Dendritic cell treated with granulocyte-macrophage colony-stimulating factor and Interleukin-4, amounts not matched to agents 40 ng/mL and 50 ng/mL, for 4 days (primary cell): ENCODE measurements around the gene OR51E2.
"Not testable (repeated sequence)": the region's sequence is repeated elsewhere in the genome, so short reads cannot be mapped to it uniquely, and the experiment has no call there.

Experiments
- H3K27ac Mint-ChIP-seq: one replicate; pipeline ENCODE4 v1.8.0; 2022; ENCODE audit warnings: mild to moderate bottlenecking, mixed read lengths
- H3K27me3 Mint-ChIP-seq: one replicate; pipeline ENCODE4 v1.8.0; 2022; ENCODE audit warnings: mild to moderate bottlenecking, mixed read lengths
- H3K36me3 Mint-ChIP-seq: one replicate; pipeline ENCODE4 v1.8.0; 2022; ENCODE audit warnings: low read depth, mixed read lengths
- H3K4me1 Mint-ChIP-seq: one replicate; pipeline ENCODE4 v1.8.0; 2022; ENCODE audit warnings: low read depth, mixed read lengths
- H3K4me3 Mint-ChIP-seq: one replicate; pipeline ENCODE4 v1.8.0; 2022; ENCODE audit warnings: mild to moderate bottlenecking, moderate library complexity, mixed read lengths
- H3K9me3 Mint-ChIP-seq: one replicate; pipeline ENCODE4 v1.8.0; 2022; ENCODE audit warnings: mixed read lengths
- intact Hi-C: fragments of 100-400 bp; cut with micrococcal nuclease; formaldehyde crosslinking; loops from one replicate; pipeline ENCODE4 v1.15.0; 2022

OR51E2 gene

DNA sequence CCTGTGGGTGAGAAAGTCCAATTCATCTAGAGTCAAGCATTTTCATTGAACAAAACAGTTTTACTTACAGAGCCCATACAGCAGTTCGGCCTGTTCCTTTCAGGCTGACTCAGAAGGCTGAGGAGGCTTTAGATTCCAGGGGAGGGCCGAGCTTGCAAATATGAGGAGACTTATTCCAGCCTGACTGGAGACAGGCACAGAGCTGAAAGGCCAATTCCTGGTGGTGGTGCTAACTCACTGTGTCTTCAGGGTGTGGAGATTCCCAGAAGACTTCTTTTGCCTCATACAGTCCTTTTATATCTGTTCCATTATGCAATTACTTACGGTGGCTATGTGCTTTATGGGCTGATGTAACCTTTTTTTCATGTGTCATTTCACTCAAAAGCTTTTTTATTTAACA, at the start of gene OR51E2:
TSS of gene OR51E2 (minus strand) at position 269 of the 400 bp plus-strand sequence. CDS start 15,142 bp downstream, outside the sequence.
- Mint-ChIP-seq H3K36me3 (no peaks in the 10 kb centered on the region), H3K27ac (no peak within 1 kb of the TSS), H3K9me3 (no peaks in the 10 kb centered on the region), H3K4me1 (no peaks in the 10 kb centered on the region), H3K27me3 (no peaks in the 10 kb centered on the region), H3K4me3 (no peak within 1 kb of the TSS)
- intact Hi-C loops, result no loop called here

DNA sequence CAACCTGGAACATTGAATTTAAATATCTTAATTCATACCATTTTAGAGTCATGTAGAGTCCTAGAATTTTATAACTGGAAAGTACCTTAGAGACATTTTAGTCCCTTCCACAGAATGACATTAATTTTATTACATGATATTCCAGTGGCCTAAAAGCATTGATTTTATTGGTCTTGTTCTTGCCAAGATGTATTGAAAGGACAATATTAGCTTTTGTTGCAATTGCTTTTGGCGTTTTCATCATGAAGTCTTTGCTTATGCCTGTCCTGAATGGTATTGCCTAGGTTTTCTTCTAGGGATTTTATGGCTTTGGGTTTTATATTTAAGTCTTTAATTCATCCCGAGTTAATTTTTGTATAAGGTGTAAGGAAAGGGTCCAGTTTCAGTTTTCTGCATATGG, 43.1 kb upstream of the OR51E2 start:
- H3K36me3 Mint-ChIP-seq, result no peaks in the 10 kb centered on the region
- no peak overlapping the region for H3K27ac Mint-ChIP-seq
- H3K4me1 Mint-ChIP-seq, result peaks cover 8% of the 10 kb centered on the region
- no peaks in the 10 kb centered on the region for H3K9me3 Mint-ChIP-seq
- no peak overlapping the region for H3K4me3 Mint-ChIP-seq
- intact Hi-C loops, result no loop called here
- no peaks in the 10 kb centered on the region for H3K27me3 Mint-ChIP-seq

- H3K4me3 Mint-ChIP-seq, result no peak overlapping the region
These were observed 29.5 kb upstream of the OR51E2 start for GRCh38 chr11:4727171-4727570.

DNA sequence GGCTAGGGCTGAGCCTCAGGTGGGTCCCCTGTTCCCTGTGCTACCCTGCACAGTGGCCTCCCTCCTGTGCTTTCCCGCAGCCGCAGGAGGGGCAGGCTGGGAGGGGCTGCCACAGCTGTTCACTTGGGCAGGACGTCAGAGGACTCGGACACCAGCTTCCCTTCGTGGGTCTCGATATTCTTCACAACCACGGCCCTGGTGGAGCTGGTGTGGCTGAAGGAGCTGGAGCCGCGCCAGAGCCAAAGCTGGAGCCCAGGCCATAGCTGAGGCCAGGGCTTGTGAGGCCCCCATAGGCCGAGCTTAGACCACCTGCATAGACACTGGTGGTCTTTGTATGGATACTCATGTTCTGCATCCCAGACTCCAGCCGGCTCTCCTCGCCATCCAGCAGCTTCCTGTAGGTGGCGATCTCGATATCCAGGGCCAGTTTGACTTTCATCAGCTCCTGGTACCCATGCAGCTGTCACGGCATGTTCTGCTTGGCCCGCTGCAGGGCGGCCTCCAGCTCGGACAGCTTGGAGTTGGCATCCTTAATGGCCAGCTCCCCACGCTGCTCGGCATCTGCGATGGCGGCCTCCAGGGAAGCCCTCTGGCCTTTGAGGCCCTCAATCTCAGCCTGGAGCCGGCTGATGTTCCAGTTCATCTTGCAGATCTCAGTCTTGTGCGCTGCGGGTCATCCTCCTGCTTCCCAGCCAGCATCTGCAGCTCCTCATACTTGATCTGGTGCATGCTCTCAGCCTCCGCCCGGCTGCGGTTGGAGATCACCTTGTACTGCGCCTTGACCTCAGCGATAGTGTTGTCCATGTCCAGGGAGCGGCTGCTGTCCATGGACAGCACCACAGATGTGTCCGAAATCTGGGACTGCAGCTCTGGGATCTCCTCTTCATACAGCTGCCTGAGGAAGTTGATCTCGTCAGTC, 25.2 kb upstream of the OR51E2 start:
- H3K36me3 Mint-ChIP-seq, H3K4me1 Mint-ChIP-seq, H3K9me3 Mint-ChIP-seq, H3K4me3 Mint-ChIP-seq, intact Hi-C loops, H3K27ac Mint-ChIP-seq, H3K27me3 Mint-ChIP-seq: not testable (repeated sequence)

More at GRCh38 chr11:4727171-4727570, 29.5 kb upstream of the OR51E2 start:
- no peaks in the 10 kb centered on the region for H3K27me3 Mint-ChIP-seq
- intact Hi-C loops, result no loop called here
- no peak overlapping the region for H3K27ac Mint-ChIP-seq
- H3K36me3 Mint-ChIP-seq, result no peaks in the 10 kb centered on the region
- no peaks in the 10 kb centered on the region for H3K9me3 Mint-ChIP-seq
- H3K4me1 Mint-ChIP-seq, result no peaks in the 10 kb centered on the region

GRCh38 chr11:4714300-4714699, 16.6 kb upstream of the OR51E2 start:
- Mint-ChIP-seq H3K4me3 (no peak overlapping the region), H3K27ac (no peak overlapping the region), H3K36me3 (no peaks in the 10 kb centered on the region), H3K27me3 (peaks cover 2% of the 10 kb centered on the region), H3K9me3 (no peaks in the 10 kb centered on the region), H3K4me1 (no peaks in the 10 kb centered on the region)
- intact Hi-C loops, result no loop called here

DNA sequence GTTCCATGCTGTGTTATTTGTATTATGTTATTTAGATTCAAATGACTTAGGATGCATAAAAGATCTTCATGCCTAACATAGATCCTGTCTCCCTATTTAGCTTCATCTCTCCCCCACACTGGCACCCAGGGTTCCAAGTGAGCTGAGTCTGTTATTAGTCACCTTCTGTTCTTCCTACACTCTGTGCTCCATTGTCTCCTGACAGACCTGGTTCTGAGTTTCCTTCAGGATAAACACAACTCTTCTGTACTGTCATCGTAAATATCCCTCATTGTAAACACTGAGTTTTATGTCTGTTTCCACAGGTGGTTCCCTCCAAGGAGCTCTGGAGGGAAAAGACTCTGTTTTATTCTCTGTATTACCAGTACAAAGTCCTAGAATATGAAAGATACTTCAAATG, 15.6 kb upstream of the OR51E2 start:
- intact Hi-C loops, result no loop called here
- H3K36me3 Mint-ChIP-seq, result no peaks in the 10 kb centered on the region
- H3K9me3 Mint-ChIP-seq, result no peaks in the 10 kb centered on the region
- H3K4me3 Mint-ChIP-seq, result no peak overlapping the region
- peaks cover 2% of the 10 kb centered on the region for H3K27me3 Mint-ChIP-seq
- no peaks in the 10 kb centered on the region for H3K4me1 Mint-ChIP-seq
- no peak overlapping the region for H3K27ac Mint-ChIP-seq

DNA sequence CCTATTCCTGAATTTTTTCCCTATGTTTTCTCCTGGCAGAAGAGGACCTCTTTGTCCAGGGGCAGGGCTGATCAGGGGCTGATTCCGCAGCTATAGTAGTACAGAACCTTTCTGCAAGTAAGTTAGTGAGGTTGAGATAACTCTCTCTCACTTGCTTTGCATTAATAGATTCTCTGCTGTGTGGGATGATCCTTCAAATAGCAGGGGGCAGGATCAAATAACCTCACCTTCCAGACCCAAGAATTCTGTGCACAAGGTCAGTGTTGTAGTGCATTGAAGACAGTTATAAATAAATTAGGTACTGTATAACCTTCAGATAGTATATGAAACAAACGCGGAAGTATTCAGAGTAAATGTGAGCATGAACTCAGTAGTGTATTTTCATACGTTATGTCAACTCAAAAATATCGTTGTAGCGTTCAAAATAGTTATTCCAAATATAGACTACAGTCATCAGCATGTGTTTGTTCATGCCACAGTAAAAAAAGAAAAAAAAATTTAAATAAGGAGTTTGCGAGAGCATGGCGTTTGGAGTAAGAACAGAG, 7.2 kb upstream of the OR51E2 start:
- H3K9me3 Mint-ChIP-seq, result no peaks in the 10 kb centered on the region
- H3K27ac Mint-ChIP-seq, result no peak overlapping the region
- no peaks in the 10 kb centered on the region for H3K36me3 Mint-ChIP-seq
- no peaks in the 10 kb centered on the region for H3K4me1 Mint-ChIP-seq
- intact Hi-C loops, result no loop called here
- no peak overlapping the region for H3K4me3 Mint-ChIP-seq
- no peaks in the 10 kb centered on the region for H3K27me3 Mint-ChIP-seq

- Mint-ChIP-seq H3K9me3 (no peaks in the 10 kb centered on the region), H3K27me3 (no peaks in the 10 kb centered on the region), H3K4me3 (no peak within 1 kb of the TSS), H3K4me1 (no peaks in the 10 kb centered on the region), H3K36me3 (no peaks in the 10 kb centered on the region), H3K27ac (no peak within 1 kb of the TSS)
- intact Hi-C loops, result no loop called here
These were observed 6.6 kb upstream of the OR51E2 start, which contains the start of gene MMP26 for GRCh38 chr11:4704054-4704789. Gene MMP26 (plus strand): TSS chr11:4704784.

DNA sequence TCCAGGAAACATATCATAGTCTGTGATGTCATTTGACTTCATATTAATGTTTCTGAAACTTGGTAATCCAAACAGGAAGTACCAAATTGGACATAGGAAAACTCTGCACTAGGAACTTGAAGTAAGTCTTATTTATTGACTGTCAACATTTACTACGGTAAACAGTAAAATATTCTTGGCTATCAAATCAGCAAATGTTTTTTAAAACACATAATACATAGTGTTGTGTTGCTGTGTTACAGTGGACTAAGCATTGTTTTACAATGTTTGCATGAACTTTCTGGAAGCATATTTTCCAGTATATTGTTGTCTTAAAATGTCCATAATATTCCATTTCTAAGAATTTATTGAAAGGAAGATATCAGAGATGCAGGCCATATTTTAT, 2.8 kb upstream of the OR51E2 start:
- no peaks in the 10 kb centered on the region for H3K9me3 Mint-ChIP-seq
- H3K27ac Mint-ChIP-seq, result no peak overlapping the region
- H3K4me3 Mint-ChIP-seq, result no peak overlapping the region
- H3K36me3 Mint-ChIP-seq, result no peaks in the 10 kb centered on the region
- H3K27me3 Mint-ChIP-seq, result no peaks in the 10 kb centered on the region
- H3K4me1 Mint-ChIP-seq, result no peaks in the 10 kb centered on the region
- intact Hi-C loops, result no loop called here

- no peak overlapping the region for H3K4me3 Mint-ChIP-seq
- intact Hi-C loops, result no loop called here
- no peaks in the 10 kb centered on the region for H3K9me3 Mint-ChIP-seq
- H3K4me1 Mint-ChIP-seq, result no peaks in the 10 kb centered on the region
- H3K27me3 Mint-ChIP-seq, result no peaks in the 10 kb centered on the region
- H3K27ac Mint-ChIP-seq, result no peak overlapping the region
- no peaks in the 10 kb centered on the region for H3K36me3 Mint-ChIP-seq
These were observed 2.2 kb upstream of the OR51E2 start for GRCh38 chr11:4699697-4700435.

GRCh38 chr11:4695442-4695841, 2.2 kb downstream of the OR51E2 start:
- H3K4me1 Mint-ChIP-seq, result no peaks in the 10 kb centered on the region
- H3K27me3 Mint-ChIP-seq, result no peaks in the 10 kb centered on the region
- H3K27ac Mint-ChIP-seq, result no peak overlapping the region
- intact Hi-C loops, result no loop called here
- H3K36me3 Mint-ChIP-seq, result no peaks in the 10 kb centered on the region
- no peak overlapping the region for H3K4me3 Mint-ChIP-seq
- H3K9me3 Mint-ChIP-seq, result no peaks in the 10 kb centered on the region

DNA sequence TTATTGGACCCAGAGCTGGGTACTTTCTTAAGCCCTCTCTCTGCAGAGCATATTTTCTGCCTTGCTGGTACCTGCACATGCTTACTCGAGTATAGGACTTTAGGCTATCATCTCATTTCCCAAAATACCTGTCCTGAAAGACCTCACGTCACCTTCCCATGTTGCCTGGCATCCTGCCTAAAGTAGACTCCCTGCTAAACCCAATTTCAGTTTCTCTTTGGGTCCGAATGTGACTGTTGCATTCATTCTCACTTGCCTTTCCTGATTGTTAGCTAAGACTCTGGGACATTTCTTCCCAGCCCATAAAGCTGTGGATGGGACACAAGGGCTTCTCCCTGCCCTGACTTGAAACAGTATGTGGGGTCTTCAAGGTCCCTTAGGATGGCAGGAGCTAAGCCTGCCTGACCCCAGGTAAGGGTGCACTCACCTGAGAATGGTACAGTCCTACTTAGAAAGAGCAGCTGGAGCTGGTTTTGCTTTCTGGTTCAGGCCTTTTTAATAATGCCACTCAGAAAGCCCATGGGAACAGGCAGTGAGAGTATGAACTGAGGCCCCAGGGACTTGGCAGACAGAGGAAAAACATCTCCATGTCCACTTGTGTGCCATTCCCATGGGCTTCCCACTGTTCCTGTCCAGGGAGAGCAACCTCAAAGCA, 12.9 kb downstream of the OR51E2 start:
- Mint-ChIP-seq H3K4me1 (no peaks in the 10 kb centered on the region), H3K36me3 (no peaks in the 10 kb centered on the region), H3K27me3 (no peaks in the 10 kb centered on the region), H3K4me3 (no peak overlapping the region), H3K27ac (no peak overlapping the region), H3K9me3 (no peaks in the 10 kb centered on the region)
- intact Hi-C loops, result no loop called here

DNA sequence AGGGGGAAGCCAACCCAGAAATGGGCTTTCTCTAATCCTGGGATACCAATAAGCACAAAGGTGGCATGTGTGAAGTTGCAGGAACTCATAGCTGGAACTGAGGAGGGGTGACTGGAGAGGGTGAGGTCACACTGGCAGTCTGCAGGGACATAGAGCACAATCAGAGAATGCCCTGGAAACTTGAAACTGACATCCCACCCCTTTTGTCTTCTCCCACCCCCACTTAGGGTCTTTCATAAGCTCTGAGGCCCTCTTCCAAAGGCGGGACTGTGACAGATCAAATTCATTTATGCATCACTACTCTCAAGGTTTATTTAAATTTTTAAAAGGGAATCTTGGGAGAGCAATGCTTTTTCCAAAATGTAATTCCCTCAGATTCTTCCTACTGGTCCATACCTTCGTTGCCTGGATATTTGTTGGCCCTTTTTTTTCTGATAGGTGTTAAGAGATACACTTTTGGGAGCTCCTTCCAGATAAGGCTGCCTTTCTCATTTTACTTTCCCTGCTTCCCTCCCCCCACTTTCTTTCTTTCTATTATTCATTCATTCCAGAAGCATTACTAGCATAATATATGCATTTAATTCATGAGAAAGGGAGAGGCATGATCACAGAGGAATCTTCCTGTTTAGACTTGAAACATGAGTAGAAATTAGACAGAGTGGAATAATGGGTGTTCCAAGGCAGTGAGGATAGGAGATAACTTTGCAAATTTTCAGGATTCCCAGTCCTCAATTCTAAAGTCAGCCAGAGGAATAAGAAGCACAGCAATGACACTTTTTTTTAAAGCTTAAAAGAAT, 14.8 kb downstream of the OR51E2 start:
- no peaks in the 10 kb centered on the region for H3K36me3 Mint-ChIP-seq
- intact Hi-C loops, result no loop called here
- no peaks in the 10 kb centered on the region for H3K9me3 Mint-ChIP-seq
- no peaks in the 10 kb centered on the region for H3K27me3 Mint-ChIP-seq
- no peak overlapping the region for H3K27ac Mint-ChIP-seq
- no peaks in the 10 kb centered on the region for H3K4me1 Mint-ChIP-seq
- H3K4me3 Mint-ChIP-seq, result no peak overlapping the region
